Activated effector memory CD4-positive, alpha-beta T cell treated with anti-CD3 and anti-CD28 coated beads, Interleukin-2, amount 50 U/mL, for 16 hours (primary cell): ENCODE results near the gene ADCYAP1.

Source experiments
- DNase-seq: peaks from one replicate; pipeline ENCODE4 v3.0.0-alpha.2; 2020

Gene ADCYAP1

GRCh38 chr18:911025-911424 lies 6.4 kb downstream of the ADCYAP1 start:
- DNase-seq: no peak

- DNase-seq: no peak
These were observed 6.8 kb downstream of the ADCYAP1 start for GRCh38 chr18:911486-911885.

- no peak for DNase-seq
These were observed 11.9 kb downstream of the ADCYAP1 start for GRCh38 chr18:916562-916961.

- DNase-seq: no peak
These were observed 14.4 kb downstream of the ADCYAP1 start for GRCh38 chr18:919078-919477.

DNA sequence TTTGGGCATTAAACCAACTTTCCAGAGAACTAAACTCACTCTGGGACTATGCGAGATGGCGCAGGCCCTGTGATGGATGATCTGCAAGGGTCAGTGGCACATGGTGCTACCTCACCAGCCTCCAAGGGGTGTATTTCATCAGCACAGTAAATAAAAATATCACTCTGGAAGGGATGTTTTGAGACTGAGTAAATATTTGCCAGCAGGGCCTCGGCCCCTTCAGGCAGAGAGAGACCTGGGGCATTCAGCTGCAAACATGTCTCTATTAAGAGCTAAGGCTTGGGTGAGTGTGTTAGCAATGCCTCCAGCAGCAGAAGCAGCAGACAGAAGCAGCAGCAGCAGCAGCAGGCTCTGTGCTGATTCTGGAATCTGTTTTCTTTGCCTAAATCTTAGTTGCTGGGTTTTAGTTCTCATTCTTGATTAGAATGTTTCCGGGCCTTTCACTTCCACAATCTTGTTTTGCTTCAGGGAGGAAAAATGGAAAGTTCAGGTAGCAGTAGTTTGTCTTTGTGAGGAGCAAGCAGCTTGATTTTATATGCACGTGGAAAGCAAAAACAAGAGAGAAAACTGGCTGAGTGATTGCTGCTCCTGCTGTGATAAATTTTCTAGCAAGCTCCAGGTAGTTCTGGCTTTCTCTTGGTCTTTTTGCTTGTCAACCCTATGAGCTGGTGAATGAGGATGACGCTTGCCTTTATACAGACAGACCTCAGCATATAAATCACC lies 18.6 kb downstream of the ADCYAP1 start:
- no peak for DNase-seq

- DNase-seq: no peak
These were observed 20.3 kb downstream of the ADCYAP1 start for GRCh38 chr18:924987-925386.

DNA sequence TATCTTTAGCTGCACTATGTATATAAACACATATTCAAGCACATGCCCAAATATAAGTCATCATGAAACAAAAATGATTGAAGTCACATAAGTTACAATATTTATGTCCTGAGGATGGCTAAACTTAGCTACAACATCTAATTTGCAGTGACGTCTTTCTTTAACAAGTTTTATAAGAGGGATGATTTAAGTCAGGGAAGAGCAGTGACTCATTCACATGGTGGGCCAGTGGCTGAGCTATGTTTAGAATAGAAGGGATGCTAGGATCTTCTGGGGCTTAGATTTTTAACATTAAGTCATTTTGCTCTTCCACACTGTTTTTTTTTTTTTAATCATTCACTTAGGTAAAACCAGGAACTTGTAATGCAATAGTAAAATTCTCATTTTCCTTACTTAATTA lies 22.3 kb downstream of the ADCYAP1 start:
- no peak for DNase-seq

DNA sequence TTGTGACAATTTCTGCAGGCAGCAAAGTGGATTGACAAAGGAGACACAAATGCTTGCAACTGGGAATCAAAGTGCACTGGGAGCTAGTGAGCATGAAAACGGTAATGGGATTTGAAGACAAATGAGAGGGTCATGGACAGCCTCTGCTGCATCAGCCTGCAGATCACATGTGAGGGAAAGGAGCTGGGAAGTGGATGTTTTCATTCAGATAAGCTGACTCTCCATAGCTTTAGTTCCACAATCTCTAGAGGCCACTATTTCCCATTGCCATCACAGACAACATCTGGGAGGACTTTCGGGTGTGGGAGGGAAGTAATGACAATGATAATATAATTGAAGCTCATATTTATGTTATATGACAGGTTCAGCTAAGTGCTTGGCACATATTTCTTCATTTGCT lies 28.4 kb downstream of the ADCYAP1 start:
- DNase-seq: no peak

DNA sequence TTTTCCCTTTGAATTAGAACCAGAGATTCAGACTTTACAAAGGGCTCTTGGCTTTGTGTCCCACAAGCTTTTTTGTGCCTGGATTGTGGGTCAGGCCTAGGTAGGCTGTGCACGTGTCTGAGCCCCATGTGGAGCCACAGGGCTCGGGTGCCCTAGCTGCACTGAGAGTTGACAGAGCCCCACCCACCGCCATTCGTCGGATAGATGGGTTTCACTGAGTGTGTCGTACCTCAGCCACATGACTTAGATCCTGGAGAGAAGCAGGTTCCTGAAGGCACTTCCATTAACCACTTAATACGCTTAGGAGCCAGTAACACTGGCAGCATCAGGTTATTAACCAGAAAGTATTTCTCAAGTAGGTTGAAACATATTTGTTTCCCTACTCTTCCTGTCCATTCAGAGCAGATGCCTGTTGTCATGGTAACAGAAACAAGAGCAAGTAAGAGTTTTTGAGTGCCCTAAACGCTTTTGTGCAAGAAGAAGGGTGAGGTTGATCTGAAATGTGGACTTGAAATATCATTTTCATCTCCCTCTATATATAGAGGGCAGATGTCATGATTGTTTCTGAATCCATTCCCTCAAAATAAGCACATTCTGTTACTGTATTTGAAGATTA lies 30.0 kb downstream of the ADCYAP1 start:
- no peak for DNase-seq

- no peak for DNase-seq
These were observed 32.3 kb downstream of the ADCYAP1 start for GRCh38 chr18:936941-937340.

DNA sequence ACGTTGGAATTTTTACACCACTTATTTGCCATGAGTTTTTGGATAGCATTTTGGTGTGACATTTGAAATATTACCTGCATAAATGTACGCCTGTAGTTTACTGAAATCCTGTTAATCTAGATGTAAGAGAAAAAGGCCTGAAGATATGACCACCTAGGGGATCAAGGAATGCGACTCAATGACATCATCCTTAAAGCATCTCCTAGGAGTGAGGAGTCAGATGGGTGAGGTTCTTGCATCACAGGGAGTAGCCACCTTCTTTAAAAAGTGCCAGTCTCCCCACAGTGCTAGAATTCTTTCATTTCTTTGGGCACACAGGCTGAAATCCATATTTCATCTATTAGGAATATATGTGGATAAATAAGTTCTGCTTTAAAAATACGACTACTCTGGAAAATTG lies 34.5 kb downstream of the ADCYAP1 start:
- DNase-seq: no peak

GRCh38 chr18:939958-940357 lies 35.3 kb downstream of the ADCYAP1 start:
- no peak for DNase-seq

DNA sequence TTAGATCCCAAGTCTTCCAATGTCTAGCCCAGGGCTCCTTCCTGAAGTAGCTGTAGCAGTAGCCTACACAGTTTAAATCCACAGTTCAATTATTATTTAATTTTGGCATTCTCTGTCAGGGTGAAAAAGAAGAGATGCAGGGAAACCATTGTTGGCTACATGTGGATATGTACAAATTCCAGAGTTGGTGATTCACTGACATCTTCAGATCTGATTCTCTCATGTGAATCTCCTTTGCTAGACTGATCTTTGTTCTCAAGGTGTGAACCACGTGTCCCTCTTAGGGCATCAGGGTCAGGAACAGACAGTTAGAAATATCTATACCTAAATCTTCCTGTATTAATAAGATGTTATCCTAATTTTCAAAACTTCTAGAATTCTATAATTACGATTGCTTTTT lies 36.7 kb downstream of the ADCYAP1 start:
- DNase-seq: no peak

GRCh38 chr18:944440-944839 lies 39.8 kb downstream of the ADCYAP1 start:
- DNase-seq: no peak

- DNase-seq: no peak
These were observed 45.3 kb downstream of the ADCYAP1 start for GRCh38 chr18:949724-950631.

GRCh38 chr18:950882-951495 lies 46.3 kb downstream of the ADCYAP1 start:
- no peak for DNase-seq

- DNase-seq: no peak
These were observed 50.9 kb downstream of the ADCYAP1 start for GRCh38 chr18:955384-956066.

- DNase-seq: no peak
These were observed 53.2 kb downstream of the ADCYAP1 start for GRCh38 chr18:957829-958228.

GRCh38 chr18:959854-960253 lies 55.2 kb downstream of the ADCYAP1 start:
- no peak for DNase-seq
